CD4-positive, CD25-positive, alpha-beta regulatory T cell (primary cell): ENCODE results near the gene GAPVD1. TPM values are rescaled to one million over a fixed set of nuclear protein-coding genes. Genes with fewer than 3 reads are reported as not detected.
"Not testable (repeated sequence)": the region's sequence is repeated elsewhere in the genome, so short reads cannot be mapped to it uniquely, and the experiment has no call there.

ENCODE experiments used
- ATAC-seq, 2 donors: fragments of 150-1000 bp; cut with Tn5 transposase; one replicate each; pipeline ENCODE4 v1.10.0; 2021; ENCODE audit warnings: low read depth in 2 of 2, moderate number of reproducible peaks in 2 of 2, moderate library complexity in 1 of 2
- DNase-seq, 3 donors: peaks; one replicate each; pipeline versions ENCODE4 v3.0.0 to v3.0.0-alpha.2; 2012 to 2022; ENCODE audit warnings: mixed read lengths in 1 of 3
- H3K27ac ChIP-seq: one replicate; pipeline ENCODE4 v1.7.0; 2013; ENCODE audit warnings: mild to moderate bottlenecking, low read length; ENCODE audit not compliant: insufficient read depth, poor library complexity, severe bottlenecking
- H3K27me3 ChIP-seq: one replicate; pipeline ENCODE4 v1.7.0; 2013; ENCODE audit warnings: low read length; ENCODE audit not compliant: control insufficient read depth, insufficient read depth
- H3K36me3 ChIP-seq: one replicate; pipeline ENCODE4 v1.7.0; 2013; ENCODE audit warnings: mild to moderate bottlenecking, low read length, moderate library complexity; ENCODE audit not compliant: control insufficient read depth, insufficient read depth
- H3K4me1 ChIP-seq: 2 replicates; pipeline ENCODE4 v1.7.0; 2013; ENCODE audit warnings: mild to moderate bottlenecking, low read length; ENCODE audit not compliant: insufficient read depth, control insufficient read depth, poor library complexity, severe bottlenecking
- H3K4me3 ChIP-seq: one replicate; pipeline ENCODE4 v1.7.0; 2013; ENCODE audit warnings: low read depth, mild to moderate bottlenecking, low read length, moderate library complexity
- H3K9me3 ChIP-seq, 2 experiments: 1 replicate in 1 of 2; 2 replicates in 1 of 2; pipeline ENCODE4 v1.7.0; 2013; ENCODE audit warnings: low read length in 2 of 2, mild to moderate bottlenecking in 1 of 2, moderate library complexity in 1 of 2; ENCODE audit not compliant: control insufficient read depth in 2 of 2
- H3K27ac Mint-ChIP-seq, 3 donors: one replicate each; pipeline ENCODE4 v1.8.0; 2020 to 2022; ENCODE audit warnings: mild to moderate bottlenecking in 3 of 3, mixed read lengths in 3 of 3, moderate library complexity in 2 of 3
- H3K27me3 Mint-ChIP-seq: one replicate; pipeline ENCODE4 v1.8.0; 2022; ENCODE audit warnings: mild to moderate bottlenecking, mixed read lengths
- H3K36me3 Mint-ChIP-seq: one replicate; pipeline ENCODE4 v1.8.0; 2020; ENCODE audit warnings: mixed read lengths
- H3K4me1 Mint-ChIP-seq, 4 donors: one replicate each; pipeline ENCODE4 v1.8.0; 2020 to 2022; ENCODE audit warnings: mixed read lengths in 4 of 4, mild to moderate bottlenecking in 1 of 4
- H3K4me3 Mint-ChIP-seq, 4 donors: one replicate each; pipeline ENCODE4 v1.8.0; 2020 to 2022; ENCODE audit warnings: mild to moderate bottlenecking in 4 of 4, mixed read lengths in 4 of 4, moderate library complexity in 3 of 4
- H3K9me3 Mint-ChIP-seq, 7 donors: one replicate each; pipeline ENCODE4 v1.8.0; 2020 to 2022; ENCODE audit warnings: mixed read lengths in 7 of 7, mild to moderate bottlenecking in 3 of 7, moderate library complexity in 2 of 7
- polyA plus RNA-seq, 4 donors: library from polyadenylated mRNA; unstranded; fragments of 300-500 nt; fragmentation: Illumina TruSeq; gene quantifications; one replicate each; pipeline ENCODE4 v1.2.3, GENCODE V29; 2021
- total RNA-seq: library from RNA; stranded (reverse); gene quantifications from one replicate; pipeline ENCODE4 v1.2.3, GENCODE V29; 2022

The GAPVD1 gene
- total and polyA plus RNA-seq, 5 donors from 2014 or later: 34.0 to 65.4 (median 35.5) TPM

DNA sequence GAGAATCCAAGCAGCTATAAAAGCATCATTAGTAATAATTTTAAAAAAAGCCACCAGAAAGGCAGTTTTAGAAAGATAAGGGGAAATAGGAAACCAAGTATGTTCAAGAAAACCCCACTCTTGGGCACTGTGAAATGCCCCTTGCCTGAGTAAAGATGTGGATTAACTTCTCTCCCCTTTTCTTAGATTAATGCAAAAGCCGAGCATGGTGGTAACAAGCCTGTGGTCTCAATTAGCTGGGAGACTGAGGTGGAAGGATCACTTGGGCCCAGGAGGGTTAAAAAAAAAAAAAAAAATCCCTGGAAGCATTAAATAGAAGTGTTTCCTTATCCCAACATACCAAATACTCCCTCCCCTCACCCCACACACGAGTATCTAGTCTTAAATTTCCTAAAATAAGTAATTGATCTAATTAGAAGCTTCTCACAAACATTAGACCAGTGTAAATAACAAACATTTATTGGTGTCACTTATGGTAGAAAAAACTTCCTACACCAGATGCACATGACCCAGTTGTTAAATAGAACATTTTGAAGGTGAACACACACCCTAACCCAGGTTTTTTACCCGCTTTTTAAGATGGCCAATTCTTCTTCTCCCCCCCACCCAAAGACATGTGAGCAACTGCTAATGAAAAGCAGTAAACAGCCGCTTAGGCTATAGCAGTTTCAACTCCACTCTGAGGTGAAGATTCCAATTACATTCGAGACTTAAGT is 25.7 kb upstream of the GAPVD1 start:
- no peaks in the 10 kb centered on the region for H3K27me3 Mint-ChIP-seq
- no peaks in the 10 kb centered on the region for H3K9me3 Mint-ChIP-seq
- no peaks in the 10 kb centered on the region for H3K9me3 ChIP-seq
- peak overlapping the region; percentile 24 to 99 (median 83) for H3K4me3 Mint-ChIP-seq
- H3K4me1 Mint-ChIP-seq: peaks cover 27 to 61% (median 44%) of the 10 kb centered on the region in 4 donors
- H3K27me3 ChIP-seq: no peaks in the 10 kb centered on the region
- H3K36me3 ChIP-seq: peaks cover 62% of the 10 kb centered on the region
- H3K4me3 ChIP-seq: peak overlapping the region; percentile 47
- no peak for DNase-seq
- no peak for ATAC-seq
- peak overlapping the region; percentile 47 for H3K27ac ChIP-seq
- peaks cover 46% of the 10 kb centered on the region for H3K36me3 Mint-ChIP-seq
- H3K27ac Mint-ChIP-seq: peak overlapping the region in 1 of 3 donors; percentile 63
- peaks cover 45% of the 10 kb centered on the region for H3K4me1 ChIP-seq

DNA sequence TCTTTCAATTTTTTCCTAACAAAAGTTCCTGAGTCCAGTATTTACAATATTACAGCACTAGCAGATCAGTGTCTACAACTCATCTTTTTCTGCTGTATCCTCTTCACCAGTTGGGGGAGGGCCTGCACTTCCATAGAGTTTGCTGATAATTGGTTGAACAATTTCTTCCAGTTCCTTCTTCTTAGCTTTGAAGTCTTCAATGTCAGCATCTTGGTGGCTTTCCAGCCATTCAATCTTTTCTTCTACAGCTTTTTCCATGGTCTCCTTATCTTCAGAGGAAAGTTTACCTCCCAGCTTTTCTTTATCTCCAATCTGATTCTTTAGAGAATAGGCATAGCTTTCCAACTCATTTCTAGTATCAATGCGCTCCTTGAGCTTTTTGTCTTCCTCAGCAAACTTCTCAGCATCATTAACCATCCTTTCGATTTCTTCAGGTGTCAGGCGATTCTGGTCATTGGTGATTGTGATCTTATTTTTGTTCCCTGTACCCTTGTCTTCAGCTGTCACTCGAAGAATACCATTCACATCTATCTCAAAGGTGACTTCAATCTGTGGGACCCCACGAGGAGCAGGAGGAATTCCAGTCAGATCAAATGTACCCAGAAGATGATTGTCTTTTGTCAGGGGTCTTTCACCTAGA is 25.0 kb upstream of the GAPVD1 start:
- Mint-ChIP-seq H3K4me1 (peaks cover 31 to 68% (median 47%) of the 10 kb centered on the region in 4 donors), H3K27ac (peak overlapping the region in 2 of 3 donors; percentile 61 to 63), H3K4me3 (peak overlapping the region; percentile 49 to 99 (median 83)), H3K36me3 (peaks cover 51% of the 10 kb centered on the region)
- not testable (repeated sequence) for H3K9me3 ChIP-seq, DNase-seq, ATAC-seq, H3K27me3 Mint-ChIP-seq, H3K27me3 ChIP-seq, H3K9me3 Mint-ChIP-seq
- peaks cover 62% of the 10 kb centered on the region for H3K36me3 ChIP-seq
- H3K4me3 ChIP-seq: peak overlapping the region; percentile 53
- H3K4me1 ChIP-seq: peaks cover 46% of the 10 kb centered on the region
- H3K27ac ChIP-seq: peak overlapping the region; percentile 47

DNA sequence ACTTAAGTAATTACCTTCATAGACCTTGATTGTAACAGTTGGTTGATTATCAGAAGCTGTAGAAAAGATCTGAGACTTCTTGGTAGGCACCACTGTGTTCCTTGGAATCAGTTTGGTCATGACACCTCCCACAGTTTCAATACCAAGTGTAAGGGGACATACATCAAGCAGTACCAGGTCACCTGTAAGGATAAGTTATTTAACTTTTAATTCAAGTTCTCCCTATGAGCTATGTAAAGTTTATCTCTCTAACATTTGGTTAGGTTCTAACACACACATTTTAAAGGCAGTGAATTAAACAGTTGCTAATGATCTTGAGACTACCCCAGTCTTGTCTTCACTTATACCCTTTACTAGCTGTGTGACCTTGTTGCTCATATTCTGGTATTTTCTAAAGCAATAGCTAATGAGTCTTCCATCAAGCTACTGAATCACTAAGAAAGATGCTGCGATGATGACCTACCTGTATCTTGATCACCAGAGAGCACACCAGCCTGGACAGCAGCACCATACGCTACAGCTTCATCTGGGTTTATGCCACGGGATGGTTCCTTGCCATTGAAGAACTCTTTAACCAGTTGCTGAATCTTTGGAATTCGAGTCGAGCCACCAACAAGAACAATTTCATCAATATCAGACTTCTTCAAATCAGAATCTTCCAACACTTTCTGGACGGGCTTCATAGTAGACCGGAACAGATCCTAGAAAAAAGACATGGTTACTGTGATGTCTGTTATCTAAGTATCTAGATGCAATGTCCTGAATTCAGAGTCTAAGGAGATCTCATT is 23.3 kb upstream of the GAPVD1 start:
- H3K36me3 Mint-ChIP-seq: peaks cover 52% of the 10 kb centered on the region
- no peak for ATAC-seq
- peaks cover 31 to 73% (median 53%) of the 10 kb centered on the region in 4 donors for H3K4me1 Mint-ChIP-seq
- peak overlapping the region; percentile 87 for H3K4me3 ChIP-seq
- H3K27ac ChIP-seq: no peak overlapping the region
- peaks cover 57% of the 10 kb centered on the region for H3K36me3 ChIP-seq
- peaks cover 6% of the 10 kb centered on the region for H3K27me3 Mint-ChIP-seq
- H3K4me1 ChIP-seq: peaks cover 53% of the 10 kb centered on the region
- H3K4me3 Mint-ChIP-seq: peak overlapping the region; percentile 93 to 99 (median 96)
- H3K27ac Mint-ChIP-seq: peak overlapping the region; percentile 41 to 89 (median 61)
- H3K9me3 ChIP-seq: no peaks in the 10 kb centered on the region
- no peaks in the 10 kb centered on the region for H3K9me3 Mint-ChIP-seq
- H3K27me3 ChIP-seq: no peaks in the 10 kb centered on the region
- peak in 1 of 3 donors; percentile 33 for DNase-seq

DNA sequence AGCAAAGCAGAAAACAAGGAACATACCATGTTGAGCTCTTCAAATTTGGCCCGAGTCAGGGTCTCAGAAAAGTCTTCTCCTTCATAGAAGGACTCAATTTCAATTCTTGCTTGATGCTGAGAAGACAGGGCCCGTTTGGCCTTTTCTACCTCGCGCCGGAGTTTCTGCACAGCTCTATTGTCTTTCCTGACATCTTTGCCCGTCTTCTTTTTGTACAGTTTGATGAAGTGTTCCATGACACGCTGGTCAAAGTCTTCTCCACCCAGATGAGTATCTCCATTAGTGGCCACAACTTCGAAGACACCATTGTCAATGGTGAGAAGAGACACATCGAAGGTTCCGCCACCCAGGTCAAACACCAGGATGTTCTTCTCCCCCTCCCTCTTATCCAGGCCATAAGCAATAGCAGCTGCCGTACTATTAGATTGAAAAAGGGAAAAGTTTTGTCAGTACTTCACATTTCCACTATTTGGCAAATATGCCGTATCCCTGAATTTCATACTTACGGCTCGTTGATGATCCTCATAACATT is 22.6 kb upstream of the GAPVD1 start:
- peak overlapping the region; percentile 18 for H3K27ac ChIP-seq
- peaks cover 6% of the 10 kb centered on the region for H3K27me3 Mint-ChIP-seq
- peak overlapping the region; percentile 9 to 78 (median 61) for H3K27ac Mint-ChIP-seq
- peak overlapping the region; percentile 93 to 99 (median 96) for H3K4me3 Mint-ChIP-seq
- H3K36me3 Mint-ChIP-seq: peaks cover 48% of the 10 kb centered on the region
- H3K9me3 ChIP-seq: no peaks in the 10 kb centered on the region
- no peaks in the 10 kb centered on the region for H3K9me3 Mint-ChIP-seq
- DNase-seq: no peak
- peak overlapping the region; percentile 87 for H3K4me3 ChIP-seq
- ATAC-seq: no peak
- peaks cover 53% of the 10 kb centered on the region for H3K4me1 ChIP-seq
- H3K4me1 Mint-ChIP-seq: peaks cover 31 to 70% (median 53%) of the 10 kb centered on the region in 4 donors
- peaks cover 51% of the 10 kb centered on the region for H3K36me3 ChIP-seq
- H3K27me3 ChIP-seq: no peaks in the 10 kb centered on the region

DNA sequence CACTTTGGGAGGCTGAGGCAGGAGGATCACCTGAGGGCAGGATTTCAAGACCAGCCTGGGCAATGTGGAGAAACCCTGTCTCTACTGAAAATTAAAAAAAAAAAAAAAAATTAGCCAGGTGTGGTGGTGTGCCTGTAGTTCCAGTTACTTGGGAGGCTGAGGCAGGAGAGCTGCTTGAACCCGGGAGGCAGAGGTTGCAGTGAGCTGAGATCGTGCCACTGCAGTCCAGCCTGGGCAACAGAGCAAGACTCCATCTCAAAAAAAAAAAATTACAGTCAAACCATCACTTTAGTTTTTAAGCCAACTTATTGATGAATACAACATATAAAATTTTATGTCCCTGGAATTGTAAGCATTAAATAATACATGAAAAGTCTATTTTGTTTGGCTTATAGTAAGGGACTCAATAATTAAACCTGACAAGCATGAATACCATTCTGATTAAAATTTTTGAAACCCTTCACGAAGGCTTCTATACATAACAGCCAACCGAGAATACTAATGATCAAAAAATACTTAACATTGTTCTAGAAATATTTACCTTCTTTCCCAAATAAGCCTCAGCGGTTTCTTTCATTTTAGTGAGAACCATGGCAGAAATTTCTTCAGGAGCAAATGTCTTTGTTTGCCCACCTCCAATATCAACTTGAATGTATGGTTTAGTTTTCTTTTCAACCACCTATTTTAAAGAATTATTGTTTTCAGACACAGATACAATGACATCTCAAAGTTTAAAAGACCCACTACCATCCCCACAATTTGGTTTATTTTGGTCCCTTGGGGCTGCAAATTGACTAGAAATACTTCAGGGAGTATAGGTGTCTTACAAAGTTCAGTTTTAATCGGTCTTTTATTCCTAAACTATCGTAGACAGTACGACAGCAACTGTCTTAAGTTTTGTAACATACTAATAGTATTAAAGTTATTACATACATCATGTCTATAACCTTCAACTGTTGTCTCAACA is 21.7 kb upstream of the GAPVD1 start:
- ATAC-seq: no peak
- peaks cover 48% of the 10 kb centered on the region for H3K36me3 Mint-ChIP-seq
- Histone ChIP-seq H3K4me3 (peak overlapping the region; percentile 87), H3K36me3 (peaks cover 46% of the 10 kb centered on the region), H3K27me3 (no peaks in the 10 kb centered on the region), H3K9me3 (no peaks in the 10 kb centered on the region), H3K4me1 (peaks cover 53% of the 10 kb centered on the region), H3K27ac (peak overlapping the region; percentile 94)
- H3K4me1 Mint-ChIP-seq: peaks cover 31 to 69% (median 53%) of the 10 kb centered on the region in 4 donors
- no peaks in the 10 kb centered on the region for H3K9me3 Mint-ChIP-seq
- H3K27ac Mint-ChIP-seq: peak overlapping the region; percentile 97 to 100 (median 99)
- H3K4me3 Mint-ChIP-seq: peak overlapping the region; percentile 93 to 99 (median 96)
- no peak for DNase-seq
- peaks cover 6% of the 10 kb centered on the region for H3K27me3 Mint-ChIP-seq

DNA sequence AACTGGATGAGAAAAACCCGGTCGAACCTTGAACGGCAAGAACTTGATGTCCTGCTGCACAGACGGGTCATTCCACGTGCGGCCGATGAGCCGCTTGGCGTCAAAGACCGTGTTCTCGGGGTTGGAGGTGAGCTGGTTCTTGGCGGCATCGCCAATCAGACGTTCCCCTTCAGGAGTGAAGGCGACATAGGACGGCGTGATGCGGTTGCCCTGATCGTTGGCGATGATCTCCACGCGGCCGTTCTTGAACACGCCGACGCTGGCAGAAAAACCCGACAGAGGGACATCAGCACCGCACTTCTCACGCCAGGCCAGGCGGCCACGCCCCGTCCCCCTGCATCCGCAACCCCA is 21.0 kb upstream of the GAPVD1 start:
- H3K27ac Mint-ChIP-seq: peak overlapping the region; percentile 97 to 100 (median 99)
- Histone ChIP-seq H3K27ac (peak overlapping the region; percentile 94), H3K4me1 (peaks cover 52% of the 10 kb centered on the region), H3K4me3 (peak overlapping the region; percentile 87), H3K9me3 (no peaks in the 10 kb centered on the region), H3K27me3 (no peaks in the 10 kb centered on the region), H3K36me3 (peaks cover 39% of the 10 kb centered on the region)
- H3K4me3 Mint-ChIP-seq: peak overlapping the region; percentile 93 to 99 (median 96)
- no peaks in the 10 kb centered on the region for H3K9me3 Mint-ChIP-seq
- H3K36me3 Mint-ChIP-seq: peaks cover 42% of the 10 kb centered on the region
- peaks cover 6% of the 10 kb centered on the region for H3K27me3 Mint-ChIP-seq
- DNase-seq (peak in 1 of 3 donors; percentile 63), ATAC-seq (no peak)
- peaks cover 26 to 62% (median 46%) of the 10 kb centered on the region in 4 donors for H3K4me1 Mint-ChIP-seq
